GM18861 (cell line): ENCODE data around the gene SSTR4.

Source experiments
- ATAC-seq: cut with Tn5 transposase; IDR thresholded peaks from one replicate; pipeline ENCODE4 v1.9.1; 2021; ENCODE audit not compliant: unreplicated experiment

Gene SSTR4

GRCh38 chr20:23062632-23063031 lies 27.5 kb downstream of the SSTR4 start:
- no peak for ATAC-seq

DNA sequence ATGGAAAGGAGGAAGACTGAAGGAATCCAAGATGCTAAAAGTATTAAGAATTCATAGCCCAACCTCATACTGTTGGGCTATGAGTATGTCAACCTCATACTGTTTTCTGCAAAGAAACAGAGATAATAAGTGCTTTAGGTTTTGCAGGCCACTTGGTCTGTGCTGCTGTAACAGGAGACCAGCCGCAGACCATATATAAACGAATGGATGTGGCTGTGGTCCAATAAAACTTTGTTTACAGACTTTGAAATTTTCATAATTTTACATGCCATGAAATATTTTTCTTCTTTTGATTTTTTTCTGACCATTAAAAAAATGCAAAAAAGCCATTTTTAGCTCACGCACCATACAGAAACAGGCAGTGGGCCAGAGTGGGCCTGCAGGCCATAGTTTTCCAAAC lies 28.1 kb downstream of the SSTR4 start:
- ATAC-seq: no peak

GRCh38 chr20:23063581-23063980 lies 28.5 kb downstream of the SSTR4 start:
- ATAC-seq: no peak

GRCh38 chr20:23065266-23066201 lies 30.4 kb downstream of the SSTR4 start:
- no peak for ATAC-seq

DNA sequence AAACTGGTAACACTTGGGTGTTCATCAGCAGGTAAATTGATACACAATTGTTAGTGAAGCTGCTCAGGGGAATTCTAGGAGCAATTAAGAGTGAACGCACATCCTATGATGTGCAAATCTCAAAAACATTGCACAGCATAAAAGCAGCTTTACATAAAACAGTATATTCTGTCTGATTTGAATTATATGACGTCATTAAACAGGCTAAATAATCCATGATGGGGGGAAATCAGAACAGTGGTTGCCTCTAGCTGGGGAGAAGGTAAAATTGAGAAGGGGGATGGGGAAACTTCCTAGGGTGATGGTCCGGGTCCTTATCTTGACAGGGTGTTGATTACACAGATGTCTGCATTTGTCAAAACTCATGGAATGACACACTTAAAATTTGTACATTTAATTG lies 31.7 kb downstream of the SSTR4 start:
- no peak for ATAC-seq

GRCh38 chr20:23068283-23068682 lies 33.2 kb downstream of the SSTR4 start:
- no peak for ATAC-seq

DNA sequence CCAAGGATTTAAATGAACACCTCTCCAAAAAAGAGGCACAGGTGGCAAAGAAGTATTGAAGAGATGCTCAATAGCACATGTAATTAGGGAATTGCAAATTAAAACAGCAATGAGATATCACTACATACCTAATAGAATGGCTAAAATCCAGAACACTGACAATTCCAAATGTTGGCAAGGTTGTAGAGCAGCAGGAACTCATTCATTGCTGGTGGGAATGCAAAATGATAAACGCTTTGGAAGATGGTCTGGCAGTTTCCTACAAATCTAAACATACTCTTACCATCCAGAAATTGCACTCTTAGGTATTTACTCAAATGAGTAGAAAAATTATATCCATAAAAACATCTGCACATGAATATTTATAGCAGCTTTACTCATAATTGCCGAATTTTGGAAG lies 34.0 kb downstream of the SSTR4 start:
- ATAC-seq: no peak

DNA sequence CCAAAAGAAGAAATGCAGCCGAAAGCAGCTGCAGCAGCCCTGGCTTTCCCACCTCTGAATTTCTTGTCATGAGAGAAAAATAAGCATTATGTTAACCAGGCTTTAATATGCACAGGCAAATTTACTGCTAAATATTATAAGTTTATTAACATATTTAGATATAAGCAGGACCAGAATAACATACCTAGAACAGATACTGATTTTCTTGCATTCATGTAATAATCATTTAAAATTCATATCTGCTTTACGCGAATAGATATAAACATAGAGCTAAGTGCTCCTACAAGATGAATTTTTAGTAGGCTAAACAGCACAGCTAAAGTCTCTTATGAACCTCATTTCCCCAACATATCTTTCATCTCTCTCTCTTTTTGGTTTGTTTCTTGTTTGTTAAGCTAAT lies 36.3 kb downstream of the SSTR4 start:
- ATAC-seq: no peak

DNA sequence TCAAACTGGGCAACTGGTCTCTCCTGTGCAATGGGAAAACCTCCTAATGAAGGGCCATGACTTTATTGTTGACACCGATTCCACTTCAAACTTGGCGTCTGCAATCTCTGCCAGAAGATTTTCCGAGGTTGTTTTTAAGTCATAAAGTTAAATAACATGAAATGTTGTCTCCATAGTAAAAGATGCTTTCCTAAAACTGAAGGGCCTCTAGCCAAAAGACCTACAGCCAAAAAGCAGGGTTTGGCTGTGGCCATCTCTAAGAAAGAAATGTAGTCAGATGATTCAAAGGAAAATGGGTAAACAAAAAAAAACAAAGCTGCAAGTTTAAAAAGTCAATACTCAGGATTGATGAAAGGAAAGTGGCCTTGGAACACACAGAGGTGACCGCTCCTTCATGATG lies 36.9 kb downstream of the SSTR4 start:
- ATAC-seq: no peak

- no peak for ATAC-seq
These were observed 37.9 kb downstream of the SSTR4 start for GRCh38 chr20:23072892-23073586.

- ATAC-seq: no peak
These were observed 38.9 kb downstream of the SSTR4 start for GRCh38 chr20:23074052-23074451.

GRCh38 chr20:23077277-23077676 lies 42.2 kb downstream of the SSTR4 start:
- ATAC-seq: no peak

- no peak for ATAC-seq
These were observed 43.4 kb downstream of the SSTR4 start for GRCh38 chr20:23078351-23079015.

DNA sequence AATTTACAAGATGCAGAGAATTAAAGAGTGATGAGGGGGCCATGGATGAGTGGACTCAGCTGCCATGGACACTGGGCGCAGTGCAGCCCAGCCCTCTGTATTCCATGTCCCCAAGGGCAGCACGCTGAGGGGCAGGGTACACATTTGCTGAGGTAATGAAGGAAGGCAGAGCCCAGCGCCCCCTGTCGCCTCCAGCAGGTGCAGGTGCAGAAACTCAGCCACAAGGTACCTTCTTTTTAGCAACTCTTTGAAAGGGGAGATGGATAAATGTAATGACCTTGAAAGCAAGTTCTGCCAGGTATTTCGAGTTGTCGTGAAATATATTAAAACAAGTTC lies 43.9 kb downstream of the SSTR4 start:
- ATAC-seq: no peak

- ATAC-seq: no peak
These were observed 44.8 kb downstream of the SSTR4 start for GRCh38 chr20:23079926-23080325.

DNA sequence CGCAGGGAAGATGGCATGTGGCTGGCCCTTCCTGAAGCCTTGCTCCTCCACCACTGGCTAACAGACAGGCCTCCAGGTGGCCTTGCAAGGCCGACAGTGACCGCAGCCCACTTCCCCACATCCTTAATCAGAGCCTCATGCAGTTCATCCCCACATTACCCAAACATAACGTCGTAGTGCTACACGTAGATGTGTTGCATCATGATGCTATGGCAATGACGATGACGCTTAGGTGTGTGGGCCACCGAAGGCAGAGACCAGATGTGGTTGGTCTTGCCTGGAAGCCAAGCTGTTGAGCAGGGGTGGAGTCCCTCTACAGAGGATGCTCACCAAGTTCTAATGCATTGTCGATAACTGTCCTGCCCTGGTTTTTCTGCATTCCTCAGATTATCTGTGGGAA lies 45.4 kb downstream of the SSTR4 start:
- ATAC-seq: no peak

GRCh38 chr20:23081263-23081819 lies 46.2 kb downstream of the SSTR4 start:
- no peak for ATAC-seq

DNA sequence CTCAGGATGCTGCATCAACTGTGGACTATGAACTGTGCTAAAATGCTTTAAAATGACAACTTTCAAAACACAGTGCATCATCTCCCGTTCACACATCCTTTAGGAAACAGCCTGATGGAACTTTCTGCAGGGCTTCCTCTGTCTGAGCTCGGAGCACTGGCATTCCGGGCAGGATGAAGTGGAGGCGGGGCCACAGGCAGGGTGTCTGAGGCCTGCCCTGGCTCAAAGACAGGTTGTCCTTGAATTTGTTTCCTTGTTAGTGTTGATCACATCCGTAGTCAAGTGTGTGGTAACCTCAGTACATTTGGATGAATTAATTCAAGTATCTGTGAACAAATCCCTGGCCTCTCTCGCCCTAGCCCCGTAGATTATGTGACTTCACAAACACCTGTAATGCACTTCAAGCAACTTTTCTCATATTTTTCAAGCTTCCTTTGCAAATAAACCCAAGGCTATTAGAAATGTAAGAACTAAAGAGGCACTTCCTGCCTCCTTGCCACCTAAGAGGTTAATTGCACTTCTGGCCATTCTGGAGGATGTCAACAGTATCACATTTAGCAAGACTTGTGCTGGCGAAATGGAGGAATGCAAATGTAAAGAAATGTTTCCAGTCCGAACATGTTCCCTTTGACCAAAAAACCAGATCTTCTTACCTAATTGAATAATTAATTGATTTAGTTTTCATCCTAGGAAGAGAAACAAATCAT lies 47.9 kb downstream of the SSTR4 start:
- ATAC-seq: no peak

DNA sequence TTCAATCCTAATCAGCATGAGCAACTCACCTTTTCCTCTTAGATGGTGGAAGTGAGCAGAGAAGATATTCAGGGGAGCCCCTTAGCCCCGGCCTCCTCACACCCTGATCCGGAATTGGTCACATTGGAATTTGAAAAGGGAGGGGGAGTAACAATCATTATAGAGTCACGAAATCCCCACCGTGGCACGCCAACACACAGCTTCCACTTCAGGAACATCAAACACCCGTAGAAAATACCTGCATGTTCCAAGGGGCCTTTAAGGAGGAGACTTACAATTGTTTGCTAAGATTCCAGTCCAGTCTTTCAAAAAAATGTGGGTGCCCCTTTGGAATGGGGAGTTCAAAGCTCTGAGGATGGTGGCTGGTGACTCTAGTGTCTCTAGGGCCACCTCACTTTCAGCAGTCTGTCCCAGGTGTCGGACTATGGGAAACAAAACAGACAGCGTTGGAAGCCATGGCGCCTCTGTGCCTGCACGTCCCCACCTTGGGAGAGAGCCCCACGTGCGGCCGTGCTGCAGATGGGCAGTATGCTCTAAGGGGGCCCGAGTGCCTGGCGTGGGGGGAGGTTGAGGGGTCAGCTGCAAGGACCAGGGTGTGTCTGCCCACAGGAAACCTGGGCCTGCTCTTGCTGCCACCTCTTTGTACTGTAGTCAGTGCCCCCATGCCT lies 48.6 kb downstream of the SSTR4 start:
- no peak for ATAC-seq

DNA sequence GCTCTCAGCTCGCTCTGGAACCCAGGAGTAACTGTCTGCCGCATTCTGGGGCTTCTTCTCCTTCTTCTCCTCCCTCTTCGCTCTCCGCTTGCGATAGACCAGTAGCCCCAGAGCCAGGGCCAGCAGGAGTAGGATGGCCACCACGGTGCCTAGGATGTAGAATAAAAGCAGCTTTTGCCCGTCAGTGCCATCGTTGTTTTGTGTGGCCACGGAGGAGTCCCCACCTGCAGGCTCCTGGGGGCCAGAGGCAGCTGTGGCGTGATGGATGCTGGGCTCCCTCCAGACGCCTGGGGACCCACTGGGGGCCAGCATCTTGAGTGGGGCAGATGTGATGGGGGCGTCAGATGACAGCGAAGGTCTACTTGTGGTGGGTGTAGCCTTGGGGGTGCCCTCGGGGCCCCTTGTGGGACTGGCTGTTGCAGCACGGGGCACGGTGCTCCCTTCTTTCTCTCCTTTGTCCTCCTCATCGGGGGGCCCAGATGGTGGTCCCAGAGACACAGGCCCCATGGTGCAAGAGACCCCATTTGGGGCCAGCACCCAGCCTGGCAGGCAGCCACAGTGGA lies 49.3 kb downstream of the SSTR4 start:
- no peak for ATAC-seq
